COLO829 (cell line): ENCODE measurements around the gene ZBTB12.
"Not testable (repeated sequence)": the region's sequence is repeated elsewhere in the genome, so short reads cannot be mapped to it uniquely, and the experiment has no call there.

Experiments
- DNase-seq: peaks from one replicate; pipeline ENCODE4 v3.0.0; 2012; ENCODE audit warnings: low spot score

Gene ZBTB12, protein sequence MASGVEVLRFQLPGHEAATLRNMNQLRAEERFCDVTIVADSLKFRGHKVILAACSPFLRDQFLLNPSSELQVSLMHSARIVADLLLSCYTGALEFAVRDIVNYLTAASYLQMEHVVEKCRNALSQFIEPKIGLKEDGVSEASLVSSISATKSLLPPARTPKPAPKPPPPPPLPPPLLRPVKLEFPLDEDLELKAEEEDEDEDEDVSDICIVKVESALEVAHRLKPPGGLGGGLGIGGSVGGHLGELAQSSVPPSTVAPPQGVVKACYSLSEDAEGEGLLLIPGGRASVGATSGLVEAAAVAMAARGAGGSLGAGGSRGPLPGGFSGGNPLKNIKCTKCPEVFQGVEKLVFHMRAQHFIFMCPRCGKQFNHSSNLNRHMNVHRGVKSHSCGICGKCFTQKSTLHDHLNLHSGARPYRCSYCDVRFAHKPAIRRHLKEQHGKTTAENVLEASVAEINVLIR

DNA sequence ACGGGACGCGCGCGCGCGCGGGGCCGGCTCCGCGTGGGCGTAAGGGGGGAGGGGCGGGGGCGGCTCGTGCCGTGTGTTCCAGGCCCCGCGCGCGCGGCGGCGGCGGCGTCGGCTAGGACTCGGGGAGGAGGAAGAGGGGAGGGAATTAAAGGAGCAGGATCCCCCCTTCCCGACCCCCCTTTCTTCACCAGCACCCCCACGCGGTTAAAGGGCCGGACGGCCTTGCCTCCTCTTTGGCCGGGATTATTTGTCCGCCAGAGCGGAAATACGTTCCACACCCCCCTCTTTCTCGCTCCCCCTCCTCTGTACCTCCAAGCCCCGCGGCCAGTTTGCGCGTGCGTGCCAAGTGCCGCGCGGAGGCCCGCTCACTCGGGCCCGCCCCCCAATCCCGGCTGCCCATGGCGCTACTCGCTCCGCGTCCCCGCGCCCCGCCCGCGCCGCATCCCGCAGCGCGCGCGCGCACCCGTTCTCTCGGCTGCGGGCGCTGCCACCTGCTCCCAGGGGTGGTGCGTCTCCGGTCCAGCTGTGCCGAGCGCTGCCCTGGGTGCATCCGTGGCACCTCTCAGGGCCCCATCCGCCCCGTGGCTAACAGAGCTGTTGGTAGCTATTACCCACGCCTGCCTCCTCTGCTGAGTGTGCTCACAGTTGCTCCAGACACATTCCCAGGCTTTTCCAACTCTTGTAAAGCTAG is at the start of gene ZBTB12:
ZBTB12 (minus strand) TSS at position 134 of the 691 bp plus-strand sequence. CDS start 781 bp downstream, outside the sequence.
- DNase-seq, result peak; percentile 85

DNA sequence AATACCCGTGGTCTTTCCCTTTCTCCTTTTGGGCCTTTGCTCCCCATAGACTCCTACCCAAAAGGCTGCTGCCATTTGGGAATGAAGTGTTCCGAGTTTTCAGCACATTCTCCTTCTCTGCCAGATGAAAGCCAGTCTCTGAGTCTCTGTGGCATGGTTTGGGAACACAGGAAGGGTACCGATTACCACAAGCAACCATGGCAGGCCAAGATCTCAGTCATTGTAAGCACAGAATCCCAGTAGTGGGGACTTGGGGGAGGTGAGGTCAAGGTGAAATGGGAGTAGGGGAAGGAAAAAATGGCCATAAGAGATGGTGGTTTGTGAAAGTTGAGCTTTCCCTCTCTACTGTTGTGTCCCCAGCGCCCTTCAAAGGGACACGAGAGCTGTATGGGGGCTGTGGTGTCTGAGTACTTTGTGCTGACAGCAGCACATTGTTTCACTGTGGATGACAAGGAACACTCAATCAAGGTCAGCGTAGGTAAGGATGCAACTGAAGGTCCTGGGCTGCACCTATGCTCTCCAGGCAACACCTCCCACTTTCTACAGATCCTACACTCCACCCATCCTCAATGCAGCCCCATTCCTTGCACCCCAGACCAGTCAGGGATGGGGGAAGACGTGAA is 48.2 kb upstream of the ZBTB12 start:
- DNase-seq, result no peak

DNA sequence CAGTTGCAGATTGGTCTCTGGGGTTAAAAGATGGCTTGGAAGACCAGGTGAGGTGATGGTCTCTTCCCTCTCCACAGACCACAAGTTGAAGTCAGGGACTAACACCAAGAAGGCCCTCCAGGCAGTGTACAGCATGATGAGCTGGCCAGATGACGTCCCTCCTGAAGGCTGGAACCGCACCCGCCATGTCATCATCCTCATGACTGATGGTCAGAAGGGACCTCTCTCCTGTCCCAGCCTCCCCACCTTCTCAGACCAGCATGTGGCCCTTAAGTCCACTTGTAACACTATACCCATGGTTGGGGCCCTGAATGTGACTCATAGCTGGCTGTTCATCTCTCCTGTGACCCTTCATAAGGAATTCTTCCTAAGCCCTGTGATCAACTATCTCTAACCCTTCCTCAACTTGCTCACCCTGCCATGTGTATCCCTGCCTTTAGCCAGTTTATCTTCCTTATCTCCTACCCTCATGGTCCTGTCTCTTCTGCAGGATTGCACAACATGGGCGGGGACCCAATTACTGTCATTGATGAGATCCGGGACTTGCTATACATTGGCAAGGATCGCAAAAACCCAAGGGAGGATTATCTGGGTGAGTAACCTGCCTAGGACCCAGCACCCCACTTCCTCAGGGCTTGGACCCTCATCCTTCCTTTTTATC is 47.0 kb upstream of the ZBTB12 start:
- no peak for DNase-seq

DNA sequence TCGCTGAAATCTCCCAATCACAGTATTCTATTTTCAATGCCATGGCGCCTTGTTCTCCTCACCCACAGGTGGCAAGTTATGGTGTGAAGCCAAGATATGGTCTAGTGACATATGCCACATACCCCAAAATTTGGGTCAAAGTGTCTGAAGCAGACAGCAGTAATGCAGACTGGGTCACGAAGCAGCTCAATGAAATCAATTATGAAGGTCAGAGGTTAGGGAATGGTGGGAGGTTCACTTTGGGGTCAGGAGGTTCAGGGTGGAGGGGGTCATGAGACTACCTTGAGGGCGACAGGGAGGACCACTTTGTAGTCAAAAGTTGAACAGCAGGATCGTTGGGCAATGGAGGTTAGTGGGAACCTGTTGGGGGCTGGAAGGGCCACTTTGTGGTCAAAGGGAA is 46.4 kb upstream of the ZBTB12 start:
- no peak for DNase-seq

DNA sequence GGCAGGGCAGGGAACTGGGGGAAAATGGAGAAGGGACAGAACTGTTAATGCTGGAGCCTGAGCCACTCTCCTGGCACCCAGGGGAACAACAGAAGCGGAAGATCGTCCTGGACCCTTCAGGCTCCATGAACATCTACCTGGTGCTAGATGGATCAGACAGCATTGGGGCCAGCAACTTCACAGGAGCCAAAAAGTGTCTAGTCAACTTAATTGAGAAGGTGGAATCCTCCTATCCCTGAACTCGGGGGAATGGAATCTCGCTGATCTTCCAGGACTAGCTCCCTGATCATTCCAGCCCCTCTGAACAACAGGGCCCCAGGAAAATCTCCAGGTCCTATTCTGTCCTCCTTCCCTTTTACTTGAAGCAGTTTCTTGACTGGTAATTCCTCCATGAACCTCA is 46.0 kb upstream of the ZBTB12 start:
- no peak for DNase-seq

DNA sequence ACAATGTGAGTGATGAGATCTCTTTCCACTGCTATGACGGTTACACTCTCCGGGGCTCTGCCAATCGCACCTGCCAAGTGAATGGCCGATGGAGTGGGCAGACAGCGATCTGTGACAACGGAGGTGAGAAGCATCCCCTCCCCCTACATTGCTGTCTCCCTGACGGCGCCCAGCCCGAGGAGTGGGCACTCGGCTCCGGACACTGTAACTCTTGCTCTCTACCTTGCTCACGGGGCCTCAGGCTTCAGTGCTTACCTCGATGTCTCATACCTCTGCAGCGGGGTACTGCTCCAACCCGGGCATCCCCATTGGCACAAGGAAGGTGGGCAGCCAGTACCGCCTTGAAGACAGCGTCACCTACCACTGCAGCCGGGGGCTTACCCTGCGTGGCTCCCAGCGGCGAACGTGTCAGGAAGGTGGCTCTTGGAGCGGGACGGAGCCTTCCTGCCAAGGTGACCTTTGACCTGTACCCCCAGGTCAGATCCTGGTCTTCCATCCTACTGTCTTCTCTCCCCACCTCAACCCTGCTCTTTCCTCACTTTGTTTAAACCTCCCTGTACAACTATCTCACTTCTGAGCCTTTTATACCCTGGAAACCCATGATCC is 45.3 kb upstream of the ZBTB12 start:
- DNase-seq, result no peak

DNA sequence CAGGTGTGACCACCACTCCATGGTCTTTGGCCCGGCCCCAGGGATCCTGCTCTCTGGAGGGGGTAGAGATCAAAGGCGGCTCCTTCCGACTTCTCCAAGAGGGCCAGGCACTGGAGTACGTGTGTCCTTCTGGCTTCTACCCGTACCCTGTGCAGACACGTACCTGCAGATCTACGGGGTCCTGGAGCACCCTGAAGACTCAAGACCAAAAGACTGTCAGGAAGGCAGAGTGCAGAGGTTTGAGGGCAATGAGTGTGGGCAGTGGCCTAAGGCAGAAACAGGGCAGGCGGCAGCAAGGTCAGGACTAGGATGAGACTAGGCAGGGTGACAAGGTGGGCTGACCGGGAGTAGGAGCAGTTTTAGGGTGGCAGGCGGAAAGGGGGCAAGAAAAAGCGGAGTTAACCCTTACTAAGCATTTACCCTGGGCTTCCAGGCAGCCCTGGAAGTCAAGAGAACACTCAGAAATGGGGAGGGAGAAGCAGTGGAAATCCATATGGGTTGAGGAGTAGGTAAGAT is 44.5 kb upstream of the ZBTB12 start:
- no peak for DNase-seq

DNA sequence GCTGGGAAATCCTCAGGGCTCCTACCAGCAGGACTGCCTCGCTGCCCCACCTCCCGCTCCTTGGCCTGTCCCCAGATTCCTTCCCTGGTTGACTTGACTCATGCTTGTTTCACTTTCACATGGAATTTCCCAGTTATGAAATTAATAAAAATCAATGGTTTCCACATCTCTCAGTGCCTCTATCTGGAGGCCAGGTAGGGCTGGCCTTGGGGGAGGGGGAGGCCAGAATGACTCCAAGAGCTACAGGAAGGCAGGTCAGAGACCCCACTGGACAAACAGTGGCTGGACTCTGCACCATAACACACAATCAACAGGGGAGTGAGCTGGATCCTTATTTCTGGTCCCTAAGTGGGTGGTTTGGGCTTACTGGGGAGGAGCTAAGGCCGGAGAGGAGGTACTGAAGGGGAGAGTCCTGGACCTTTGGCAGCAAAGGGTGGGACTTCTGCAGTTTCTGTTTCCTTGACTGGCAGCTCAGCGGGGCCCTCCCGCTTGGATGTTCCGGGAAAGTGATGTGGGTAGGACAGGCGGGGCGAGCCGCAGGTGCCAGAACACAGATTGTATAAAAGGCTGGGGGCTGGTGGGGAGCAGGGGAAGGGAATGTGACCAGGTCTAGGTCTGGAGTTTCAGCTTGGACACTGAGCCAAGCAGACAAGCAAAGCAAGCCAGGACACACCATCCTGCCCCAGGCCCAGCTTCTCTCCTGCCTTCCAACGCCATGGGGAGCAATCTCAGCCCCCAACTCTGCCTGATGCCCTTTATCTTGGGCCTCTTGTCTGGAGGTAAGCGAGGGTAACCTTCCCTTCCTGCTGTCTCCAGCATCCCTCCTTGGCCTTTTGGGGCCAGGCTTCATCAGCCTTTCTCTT is 43.9 kb upstream of the ZBTB12 start, which contains the start of gene CFB:
CFB (plus strand) TSS at position 589 of the 863 bp plus-strand sequence; CDS start at position 716, 127 bp downstream.
- no peak for DNase-seq

DNA sequence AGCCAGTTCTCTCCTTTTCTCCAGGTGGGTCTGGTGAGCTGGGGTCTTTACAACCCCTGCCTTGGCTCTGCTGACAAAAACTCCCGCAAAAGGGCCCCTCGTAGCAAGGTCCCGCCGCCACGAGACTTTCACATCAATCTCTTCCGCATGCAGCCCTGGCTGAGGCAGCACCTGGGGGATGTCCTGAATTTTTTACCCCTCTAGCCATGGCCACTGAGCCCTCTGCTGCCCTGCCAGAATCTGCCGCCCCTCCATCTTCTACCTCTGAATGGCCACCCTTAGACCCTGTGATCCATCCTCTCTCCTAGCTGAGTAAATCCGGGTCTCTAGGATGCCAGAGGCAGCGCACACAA is 43.2 kb upstream of the ZBTB12 start:
- no peak for DNase-seq

DNA sequence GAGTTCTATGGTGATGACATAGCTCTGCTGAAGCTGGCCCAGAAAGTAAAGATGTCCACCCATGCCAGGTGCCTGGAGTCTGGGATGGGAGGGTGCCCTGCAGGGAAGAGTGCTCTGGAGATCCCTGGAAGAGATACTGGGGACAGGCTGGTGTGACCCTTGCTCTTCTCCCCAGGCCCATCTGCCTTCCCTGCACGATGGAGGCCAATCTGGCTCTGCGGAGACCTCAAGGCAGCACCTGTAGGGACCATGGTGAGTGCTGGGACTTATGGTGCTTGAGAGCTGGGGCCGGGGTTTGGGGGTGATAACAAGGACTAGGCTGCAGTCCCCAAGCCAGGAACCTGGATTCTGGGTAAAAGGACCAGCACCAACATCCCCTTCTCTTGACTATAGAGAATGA is 41.9 kb upstream of the ZBTB12 start:
- DNase-seq, result no peak

DNA sequence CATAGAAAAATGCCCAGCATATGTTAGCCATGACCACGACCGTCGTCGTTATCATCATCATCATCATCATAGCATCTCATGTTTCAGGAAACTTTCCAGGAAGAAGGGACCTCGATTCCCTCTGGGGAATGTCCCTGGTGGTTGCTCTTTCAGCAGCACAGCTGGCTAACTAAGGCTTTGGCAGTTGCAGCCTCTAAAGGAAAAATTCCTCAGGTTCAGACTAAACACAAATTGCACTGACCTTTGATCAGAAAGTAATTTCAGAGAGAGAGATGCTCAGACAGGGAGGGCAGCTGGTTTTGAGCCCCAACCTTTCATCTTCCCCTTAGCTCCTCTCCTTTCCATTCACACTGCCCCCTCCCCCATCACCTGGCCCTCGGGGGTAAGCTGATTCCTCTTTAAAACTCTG is 38.4 kb upstream of the ZBTB12 start:
- DNase-seq, result no peak

DNA sequence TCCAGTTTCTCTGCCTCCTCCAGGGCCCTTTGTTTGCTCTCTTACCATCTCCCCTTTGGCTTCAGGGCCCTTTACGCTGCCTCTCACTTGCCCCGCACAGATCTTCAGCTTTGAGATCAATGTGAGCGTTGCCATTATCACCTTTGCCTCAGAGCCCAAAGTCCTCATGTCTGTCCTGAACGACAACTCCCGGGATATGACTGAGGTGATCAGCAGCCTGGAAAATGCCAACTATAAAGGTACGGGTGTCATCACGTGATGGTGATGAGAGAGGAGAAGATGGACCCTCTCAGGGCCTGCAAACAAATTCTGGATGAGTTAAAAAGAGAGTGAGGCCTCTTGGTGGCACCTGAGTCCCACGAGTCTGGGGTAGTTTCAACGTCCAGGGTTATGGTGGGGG is 33.9 kb upstream of the ZBTB12 start:
- DNase-seq, result no peak

DNA sequence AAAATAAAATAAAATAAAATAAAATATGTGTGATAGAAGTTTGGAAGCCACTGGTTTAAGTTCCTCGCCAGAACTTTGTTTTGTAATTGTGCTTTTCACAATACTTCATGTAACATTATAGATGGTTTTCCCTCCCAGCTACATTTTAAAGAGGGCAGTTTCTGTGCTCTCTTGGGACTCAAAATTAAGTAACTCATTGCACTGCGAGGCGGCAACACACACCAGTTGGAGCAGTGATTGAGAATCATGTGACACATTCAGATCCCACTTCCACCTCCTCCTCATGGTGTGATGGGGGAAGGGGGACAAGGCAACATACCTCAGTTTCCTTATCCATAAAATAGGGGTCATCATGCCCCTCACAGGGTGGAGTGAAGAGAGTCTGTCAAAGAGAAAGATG is 33.1 kb upstream of the ZBTB12 start:
- DNase-seq, result no peak

DNA sequence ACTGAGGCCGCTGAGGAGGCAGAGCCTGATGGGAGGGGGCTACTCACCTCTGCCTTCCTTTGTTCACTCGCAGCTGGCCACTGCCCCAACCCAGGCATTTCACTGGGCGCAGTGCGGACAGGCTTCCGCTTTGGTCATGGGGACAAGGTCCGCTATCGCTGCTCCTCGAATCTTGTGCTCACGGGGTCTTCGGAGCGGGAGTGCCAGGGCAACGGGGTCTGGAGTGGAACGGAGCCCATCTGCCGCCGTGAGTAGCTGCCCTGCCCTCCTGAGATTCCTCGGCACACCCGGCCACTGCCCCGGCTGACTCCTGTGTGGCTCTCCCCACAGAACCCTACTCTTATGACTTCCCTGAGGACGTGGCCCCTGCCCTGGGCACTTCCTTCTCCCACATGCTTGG is 31.7 kb upstream of the ZBTB12 start:
- DNase-seq, result no peak

DNA sequence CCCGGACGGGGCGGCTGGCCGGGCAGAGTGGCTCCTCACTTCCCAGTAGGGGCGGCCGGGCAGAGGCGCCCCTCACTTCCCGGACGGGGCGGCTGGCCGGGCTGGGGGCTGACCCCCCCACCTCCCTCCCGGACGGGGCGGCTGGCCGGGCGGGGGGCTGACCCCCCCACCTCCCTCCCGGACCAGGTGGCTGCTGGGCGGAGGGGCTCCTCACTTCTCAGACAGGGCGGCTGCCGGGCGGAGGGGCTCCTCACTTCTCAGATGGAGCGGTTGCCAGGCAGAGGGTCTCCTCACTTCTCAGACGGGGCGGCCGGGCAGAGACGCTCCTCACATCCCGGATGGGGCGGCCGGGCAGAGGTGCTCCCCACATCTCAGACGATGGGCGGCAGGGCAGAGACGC is 30.3 kb upstream of the ZBTB12 start:
- not testable (repeated sequence) for DNase-seq

DNA sequence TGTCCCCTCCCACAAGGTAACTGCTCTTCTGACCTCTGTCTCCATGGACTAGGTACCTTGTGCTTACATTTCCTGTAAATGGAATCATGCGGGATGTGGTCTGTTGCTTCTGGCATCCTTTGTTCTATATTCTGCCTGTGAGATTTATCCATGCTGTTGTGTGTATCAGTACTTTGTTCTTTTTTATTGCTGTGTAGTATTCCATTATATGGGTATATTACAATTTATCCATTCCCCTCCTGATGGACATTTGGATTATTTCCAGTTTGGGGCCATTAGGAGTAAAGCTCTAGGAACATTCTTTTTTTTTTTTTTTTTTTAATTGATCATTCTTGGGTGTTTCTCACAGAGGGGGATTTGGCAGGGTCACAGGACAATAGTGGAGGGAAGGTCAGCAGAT is 29.1 kb upstream of the ZBTB12 start:
- DNase-seq, result no peak

DNA sequence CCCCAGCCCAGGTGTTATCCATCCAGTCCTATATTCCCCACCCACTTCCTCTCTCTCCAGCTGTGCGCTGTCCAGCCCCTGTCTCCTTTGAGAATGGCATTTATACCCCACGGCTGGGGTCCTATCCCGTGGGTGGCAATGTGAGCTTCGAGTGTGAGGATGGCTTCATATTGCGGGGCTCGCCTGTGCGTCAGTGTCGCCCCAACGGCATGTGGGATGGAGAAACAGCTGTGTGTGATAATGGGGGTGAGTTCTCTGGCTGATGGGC is 26.7 kb upstream of the ZBTB12 start:
- no peak for DNase-seq

DNA sequence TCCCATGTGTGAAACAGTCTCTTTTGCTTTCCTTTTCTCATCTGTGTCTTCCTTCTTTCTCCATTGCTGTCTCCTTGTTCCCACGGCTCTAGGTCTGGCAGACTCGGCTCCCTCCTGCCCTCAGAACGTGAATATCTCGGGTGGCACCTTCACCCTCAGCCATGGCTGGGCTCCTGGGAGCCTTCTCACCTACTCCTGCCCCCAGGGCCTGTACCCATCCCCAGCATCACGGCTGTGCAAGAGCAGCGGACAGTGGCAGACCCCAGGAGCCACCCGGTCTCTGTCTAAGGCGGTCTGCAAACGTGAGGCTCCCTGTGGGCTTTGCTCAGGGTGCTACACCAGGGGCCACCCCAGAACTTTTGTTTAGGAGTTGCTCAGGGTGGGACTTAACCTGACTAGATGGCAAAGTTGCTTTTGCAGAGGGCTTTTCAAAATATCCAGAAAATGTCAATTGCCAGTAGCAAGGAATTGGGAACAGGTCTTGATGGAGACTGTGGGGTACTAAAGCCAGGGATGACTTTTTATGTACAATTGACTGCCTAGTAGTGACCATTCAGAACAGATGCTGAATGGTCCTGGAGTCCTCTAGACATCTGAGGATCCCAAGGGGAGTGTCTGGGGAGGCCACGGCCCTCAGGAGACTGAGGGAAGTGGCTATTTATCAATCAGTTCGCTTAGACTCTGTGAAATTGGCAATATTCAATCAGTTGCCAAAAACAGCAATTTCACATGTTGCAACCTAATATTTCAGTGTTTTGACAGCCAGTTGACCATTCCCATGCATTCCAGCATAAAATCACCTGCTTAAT is 26.2 kb upstream of the ZBTB12 start:
- no peak for DNase-seq

DNA sequence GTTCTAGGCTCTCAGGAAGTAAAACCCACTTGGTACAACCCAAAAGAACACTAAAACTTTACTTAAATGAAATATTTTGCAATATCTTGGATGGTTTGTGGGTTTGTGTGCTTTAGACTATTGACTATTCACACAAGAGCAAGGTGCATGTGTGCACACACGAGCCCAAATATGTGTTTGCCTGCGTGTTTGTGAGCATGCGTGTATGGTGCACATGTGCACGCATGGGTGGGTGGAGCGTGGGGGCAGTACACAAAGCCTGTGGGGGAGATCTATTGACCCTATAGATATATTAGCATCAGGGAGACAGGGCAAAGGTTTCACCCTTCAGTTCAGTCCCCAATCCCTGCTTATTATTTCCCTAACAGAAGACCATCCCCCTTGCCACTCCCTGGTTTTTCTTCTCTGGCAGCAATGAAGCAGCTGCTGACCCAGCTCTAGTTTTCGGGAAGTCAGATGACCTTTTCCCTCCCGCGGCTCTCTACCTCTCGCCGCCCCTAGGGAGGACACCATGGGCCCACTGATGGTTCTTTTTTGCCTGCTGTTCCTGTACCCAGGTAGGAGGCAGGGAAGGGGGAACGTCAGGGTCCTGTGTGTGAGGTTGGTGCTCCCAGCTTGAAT is 25.5 kb upstream of the ZBTB12 start, which contains the start of gene C2:
C2 (plus strand) TSS at position 476 of the 621 bp plus-strand sequence; CDS start at position 512, 36 bp downstream.
- no peak for DNase-seq

DNA sequence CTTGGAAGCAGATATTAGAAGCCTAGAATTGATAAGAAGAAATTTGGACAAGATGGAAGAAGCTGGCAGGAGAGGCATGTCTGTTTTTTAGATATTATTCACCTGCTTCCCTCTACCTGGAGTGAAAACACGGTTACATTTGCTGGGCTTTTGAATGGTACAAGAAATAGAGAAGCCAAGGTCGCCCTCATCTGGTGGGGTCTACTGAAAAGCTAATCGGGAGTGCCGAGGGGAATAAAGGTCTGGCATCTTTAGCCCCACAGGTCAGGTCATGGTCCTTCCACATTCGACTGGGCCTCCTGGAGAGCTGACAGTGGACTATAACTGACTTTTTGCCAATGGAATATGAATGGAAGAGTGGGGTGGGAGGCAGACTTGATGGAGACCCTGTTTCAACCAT is 21.1 kb upstream of the ZBTB12 start:
- no peak for DNase-seq
